ENCODE data around the gene CRADD. TPM values are rescaled to one million over a fixed set of nuclear protein-coding genes. Genes with fewer than 3 reads are reported as not detected.

CRADD gene
- total and polyA plus RNA-seq, 10 of the 15 experiments (the other 5 are each of a cell fraction or from before 2014, with no cell fraction given), result 7.6 to 15.5 (median 11.7) TPM

- intact Hi-C loops (cut with micrococcal nuclease; ENCODE audit: unreplicated experiment), result no loop called here
- ATAC-seq, result no peak
- CTCF ChIA-PET, result interaction anchor here (0.9 kb wide), 1 partner anchor 319 kb away, joined by 3 read pairs; no protein-coding TSS in a partner anchor
Measured at GRCh38 chr12:93886533-93887511, 209.6 kb downstream of the CRADD start.

More at GRCh38 chr12:93886533-93887511, 209.6 kb downstream of the CRADD start:
- RAD21 ChIA-PET (ENCODE audit: unreplicated experiment), result no interaction called here
- POLR2A ChIA-PET, result interaction anchor here (0.6 kb wide), 1 partner anchor 93 kb away, joined by 3 read pairs; no protein-coding TSS in a partner anchor
- BruUV-seq (replicated peaks), result no TSS peak
- FAIRE-seq (no peak), DNase-seq (ENCODE audit: low read depth, low spot score) (no peak)
- no peaks in the 10 kb centered on the region for H3K36me3 ChIP-seq (ENCODE audit: control insufficient read depth in 2 of 2, insufficient read depth in 2 of 2, low read length in 1 of 2)
- no peak overlapping the region for H3K4me2 ChIP-seq (ENCODE audit: control insufficient read depth, insufficient read depth)
- H3K4me1 ChIP-seq (ENCODE audit: control insufficient read depth, insufficient read depth, low read length), result no peaks in the 10 kb centered on the region
- no peak overlapping the region for H3K9ac ChIP-seq (ENCODE audit: control insufficient read depth, insufficient read depth, low read length)
- H3K4me3 ChIP-seq, result no peak overlapping the region
- SMC1A ChIA-PET (ENCODE audit: uncharacterized antibody, unreplicated experiment), result interaction anchor here (0.7 kb wide), 1 partner anchor 1073 kb away, joined by 3 read pairs; no protein-coding TSS in a partner anchor
- no peak overlapping the region for H2AFZ ChIP-seq (ENCODE audit: control insufficient read depth, low read depth, low read length)
- no peaks in the 10 kb centered on the region for H3K27me3 ChIP-seq (replicated peaks in 1 of 2; ENCODE audit: control insufficient read depth in 2 of 2, insufficient read depth in 2 of 2, low read length in 1 of 2)
- no peak overlapping the region for H3K27ac ChIP-seq (ENCODE audit: control insufficient read depth, insufficient read depth)
- no peaks in the 10 kb centered on the region for H3K9me3 ChIP-seq (replicated peaks; ENCODE audit: control insufficient read depth, insufficient read depth, low read length)
- in situ Hi-C loops (cut with MboI), result no loop called here
- 68% methylated on average over 18 of the region's 18 CpGs for WGBS (ENCODE audit: insufficient coverage, insufficient replicate concordance, low lambda C conversion rate, missing lambda C conversion rate)
- TF ChIP-seq BCL11A (IDR thresholded peaks at IDR 0.05; ENCODE audit: low read depth, low read length) (no peak), GABPA (IDR thresholded peaks at IDR 0.05; ENCODE audit: low read depth) (no peak), IKZF1 (conservative IDR thresholded peaks at IDR 0.05) (no peak), KDM1A (IDR thresholded peaks at IDR 0.05; ENCODE audit: borderline replicate concordance) (no peak), CEBPB (IDR thresholded peaks at IDR 0.05; ENCODE audit: borderline replicate concordance in 1 of 2, low read depth in 2 of 2, low read length in 2 of 2) (no peak), SREBF1 (IDR thresholded peaks at IDR 0.05; ENCODE audit: low read length) (no peak), KAT2A (conservative IDR thresholded peaks at IDR 0.05; ENCODE audit: control insufficient read depth, low read depth, low read length) (no peak), TAF1 (IDR thresholded peaks at IDR 0.05; ENCODE audit: borderline replicate concordance, low read depth, low read length) (no peak), ZNF24 (IDR thresholded peaks at IDR 0.05) (no peak), YBX1 (IDR thresholded peaks at IDR 0.05) (no peak), USF1 (IDR thresholded peaks at IDR 0.05; ENCODE audit: borderline replicate concordance, extremely low read length, insufficient read depth, low read depth, low read length) (no peak), EP300 (IDR thresholded peaks at IDR 0.05; ENCODE audit: borderline replicate concordance in 1 of 2, control insufficient read depth in 1 of 2, low read depth in 2 of 2, low read length in 2 of 2) (no peak), YY1 (IDR thresholded peaks at IDR 0.05; ENCODE audit: low read depth, low read length) (no peak), CREB1 (IDR thresholded peaks at IDR 0.05; ENCODE audit: low read depth) (no peak), POLR2AphosphoS2 (IDR thresholded peaks at IDR 0.05; ENCODE audit: low read depth, low read length) (no peak), MEF2B (IDR thresholded peaks at IDR 0.05; ENCODE audit: partially characterized antibody, poor library complexity, severe bottlenecking) (no peak), PML (IDR thresholded peaks at IDR 0.05; ENCODE audit: low read length) (no peak)
- H3K79me2 ChIP-seq (ENCODE audit: control insufficient read depth, insufficient read depth, low read length), result no peaks in the 10 kb centered on the region
- H4K20me1 ChIP-seq (ENCODE audit: control insufficient read depth, insufficient read depth), result no peaks in the 10 kb centered on the region

Data from GM12878 (cell line).